H1 (cell line): ENCODE results near the gene CSF2RB. TPM values are rescaled to one million over a fixed set of nuclear protein-coding genes. Genes with fewer than 3 reads are reported as not detected.

ENCODE experiments used
- CTCF ChIA-PET: fragments of 300-600 bp; sonication (Branson Sonifier 250); formaldehyde crosslinking; loops from one replicate; lab custom pipeline; 2021; ENCODE audit not compliant: partially characterized antibody; lab: Charles Lee
- POLR2A ChIA-PET: fragments of 300-600 bp; sonication (Branson Sonifier 250); formaldehyde crosslinking; loops from one replicate; lab custom pipeline; 2021; ENCODE audit warnings: inconsistent platforms; ENCODE audit not compliant: partially characterized antibody; lab: Charles Lee
- DNase-seq, 2 experiments: peaks; one replicate each; pipeline versions ENCODE4 v3.0.0 to v3.0.0-alpha.2; 2010 to 2022; ENCODE audit warnings: low spot score in 2 of 2, low read depth in 1 of 2, mixed read lengths in 1 of 2
- FAIRE-seq: peaks from 2 replicates; lab custom pipeline; 2011; peaks lifted over from hg19 to GRCh38; lab: Jason Lieb, UNC
- H2AFZ ChIP-seq: 2 replicates; pipeline ENCODE4 v1.8.1; 2012; ENCODE audit warnings: low read length, inconsistent platforms
- H2AK5ac ChIP-seq: 2 replicates; pipeline ENCODE4 v1.6.1; 2013; ENCODE audit warnings: low read depth, low read length
- H2BK120ac ChIP-seq: replicated peaks from 2 replicates; pipeline ENCODE3; 2013; ENCODE audit warnings: low read depth, low read length, inconsistent platforms
- H2BK12ac ChIP-seq: 2 replicates; pipeline ENCODE4 v1.6.1; 2013; ENCODE audit warnings: low read depth, low read length
- H2BK15ac ChIP-seq: 2 replicates; pipeline ENCODE4 v1.6.1; 2013; ENCODE audit warnings: low read length
- H2BK20ac ChIP-seq: 2 replicates; pipeline ENCODE4 v1.6.1; 2013; ENCODE audit warnings: low read length
- H2BK5ac ChIP-seq: 2 replicates; pipeline ENCODE4 v1.6.1; 2013; ENCODE audit warnings: low read depth, low read length
- H3K14ac ChIP-seq: 2 replicates; pipeline ENCODE4 v1.6.1; 2013; ENCODE audit warnings: inconsistent platforms; ENCODE audit not compliant: insufficient read length
- H3K18ac ChIP-seq: 2 replicates; pipeline ENCODE4 v1.6.1; 2013; ENCODE audit warnings: low read length; ENCODE audit errors: extremely low read depth
- H3K23ac ChIP-seq: 2 replicates; pipeline ENCODE4 v1.6.1; 2013; ENCODE audit warnings: inconsistent platforms; ENCODE audit not compliant: insufficient read length
- H3K23me2 ChIP-seq: 2 replicates; pipeline ENCODE4 v1.6.1; 2013; ENCODE audit warnings: low read depth, low read length
- H3K27ac ChIP-seq: 2 replicates; pipeline ENCODE4 v1.6.1; 2011; ENCODE audit warnings: low read depth, low read length, inconsistent platforms
- H3K27me3 ChIP-seq, 4 experiments: replicated peaks in 1 of 4; 1 replicate in 1 of 4; 2 replicates in 3 of 4; pipeline versions ENCODE4 v1.6.1 to v1.8.1; 2011 to 2013; ENCODE audit warnings: low read length in 3 of 4, mild to moderate bottlenecking in 3 of 4, inconsistent platforms in 2 of 4, mixed read lengths in 2 of 4, moderate library complexity in 1 of 4; ENCODE audit not compliant: control insufficient read depth in 3 of 4, insufficient read depth in 3 of 4; ENCODE audit errors: extremely low read depth in 1 of 4
- H3K36me3 ChIP-seq, 4 experiments: 2 replicates each; pipeline versions ENCODE4 v1.6.1 to v1.8.1; 2011 to 2013; ENCODE audit warnings: mild to moderate bottlenecking in 4 of 4, low read length in 3 of 4, moderate library complexity in 2 of 4, control low read depth in 1 of 4, inconsistent platforms in 1 of 4; ENCODE audit not compliant: insufficient read depth in 4 of 4, control insufficient read depth in 2 of 4
- H3K4ac ChIP-seq: replicated peaks from 2 replicates; pipeline ENCODE3; 2013; ENCODE audit warnings: low read length, low read depth, mixed read lengths, inconsistent platforms; ENCODE audit not compliant: insufficient read length
- H3K4me1 ChIP-seq, 4 experiments: replicated peaks in 1 of 4; 1 replicate in 1 of 4; 2 replicates in 3 of 4; pipeline versions ENCODE4 v1.6.1 to v1.8.1; 2011 to 2013; ENCODE audit warnings: low read length in 3 of 4, inconsistent platforms in 2 of 4, mixed read lengths in 1 of 4; ENCODE audit not compliant: insufficient read depth in 4 of 4, control insufficient read depth in 3 of 4
- H3K4me2 ChIP-seq, 2 experiments: 2 replicates each; pipeline versions ENCODE4 v1.6.1 to v1.8.1; 2011 to 2013; ENCODE audit warnings: low read depth in 2 of 2, low read length in 2 of 2, control low read depth in 1 of 2, inconsistent platforms in 1 of 2, mild to moderate bottlenecking in 1 of 2; ENCODE audit not compliant: insufficient read depth in 1 of 2
- H3K4me3 ChIP-seq, 4 experiments: fragments of 200-600, 300-600 bp in 1 of 4; sonication (generic), shearing (Covaris generic), sonication (Bioruptor Twin) in 1 of 4; 2 replicates each; pipeline versions ENCODE4 v1.5.1 to v1.8.1; 2011 to 2016; ENCODE audit warnings: low read length in 4 of 4, low read depth in 3 of 4, control low read depth in 2 of 4, inconsistent platforms in 2 of 4, mild to moderate bottlenecking in 2 of 4, mixed read lengths in 1 of 4, moderate library complexity in 1 of 4; ENCODE audit not compliant: insufficient read depth in 2 of 4; ENCODE audit errors: extremely low read depth in 1 of 4
- H3K56ac ChIP-seq: replicated peaks from 2 replicates; pipeline ENCODE3; 2013; ENCODE audit warnings: low read depth, mild to moderate bottlenecking, mixed read lengths, low read length, inconsistent platforms; ENCODE audit not compliant: insufficient read length
- H3K79me1 ChIP-seq: 2 replicates; pipeline ENCODE4 v1.6.1; 2013; ENCODE audit warnings: low read depth, low read length, control low read depth
- H3K79me2 ChIP-seq, 2 experiments: 2 replicates each; pipeline versions ENCODE4 v1.6.1 to v1.8.1; 2012 to 2013; ENCODE audit warnings: low read length in 2 of 2, mild to moderate bottlenecking in 2 of 2, inconsistent platforms in 1 of 2; ENCODE audit not compliant: insufficient read depth in 2 of 2, control insufficient read depth in 1 of 2
- H3K9ac ChIP-seq, 4 experiments: replicated peaks in 1 of 4; 1 replicate in 1 of 4; 2 replicates in 3 of 4; pipeline versions ENCODE4 v1.6.1 to v1.8.1; 2011 to 2013; ENCODE audit warnings: low read depth in 3 of 4, low read length in 3 of 4, control low read depth in 2 of 4, mild to moderate bottlenecking in 2 of 4, moderate library complexity in 2 of 4, inconsistent platforms in 1 of 4; ENCODE audit errors: extremely low read depth in 1 of 4
- H3K9me3 ChIP-seq, 2 experiments: 2 replicates each; pipeline versions ENCODE4 v1.6.1 to v1.8.1; 2012 to 2013; ENCODE audit warnings: mild to moderate bottlenecking in 2 of 2, moderate library complexity in 2 of 2, control low read depth in 1 of 2, inconsistent platforms in 1 of 2, low read depth in 1 of 2, low read length in 1 of 2, mixed read lengths in 1 of 2; ENCODE audit not compliant: insufficient read depth in 2 of 2
- H4K20me1 ChIP-seq, 2 experiments: replicated peaks in 1 of 2; 2 replicates each; pipeline versions ENCODE3 to v1.8.1; 2011 to 2013; ENCODE audit warnings: inconsistent platforms in 2 of 2, low read length in 2 of 2, mild to moderate bottlenecking in 1 of 2; ENCODE audit not compliant: insufficient read depth in 2 of 2, control insufficient read depth in 1 of 2
- H4K5ac ChIP-seq: 2 replicates; pipeline ENCODE4 v1.6.1; 2013; ENCODE audit warnings: low read length, low read depth, mixed read lengths, inconsistent platforms; ENCODE audit not compliant: insufficient read length
- H4K8ac ChIP-seq: 2 replicates; pipeline ENCODE4 v1.8.0; 2013; ENCODE audit warnings: mild to moderate bottlenecking, moderate library complexity, low read length, inconsistent platforms; ENCODE audit not compliant: insufficient read depth; ENCODE audit errors: extremely low read depth
- H4K91ac ChIP-seq: replicated peaks from 2 replicates; pipeline ENCODE3; 2013; ENCODE audit warnings: low read length, mixed read lengths, inconsistent platforms; ENCODE audit not compliant: insufficient read length
- ASH2L ChIP-seq: fragments of 200-600, 300-600 bp; sonication (generic); IDR thresholded peaks from one replicate; pipeline ENCODE4 v1.7.1; 2017; ENCODE audit warnings: low read length
- CEBPB ChIP-seq: IDR thresholded peaks from 2 replicates; pipeline ENCODE4 v1.6.1; 2012; ENCODE audit warnings: low read depth, low read length
- HDAC2 ChIP-seq, 2 experiments: fragments of 300-600 bp in 1 of 2; sonication (generic) in 1 of 2; IDR thresholded peaks; 2 replicates each; pipeline ENCODE4 v1.6.1; 2011 to 2012; ENCODE audit warnings: low read depth in 2 of 2, low read length in 2 of 2, mild to moderate bottlenecking in 2 of 2, moderate library complexity in 2 of 2, borderline replicate concordance in 1 of 2, inconsistent platforms in 1 of 2
- KDM1A ChIP-seq: fragments of 200-600, 300-600 bp; sonication (generic); IDR thresholded peaks from 2 replicates; pipeline ENCODE4 v1.7.1; 2016; ENCODE audit warnings: mild to moderate bottlenecking, low read length, borderline replicate concordance
- MAFK ChIP-seq: IDR thresholded peaks from 2 replicates; pipeline ENCODE4 v1.6.1; 2012; ENCODE audit warnings: low read depth, mild to moderate bottlenecking, improper control_type of control experiment, low read length
- POLR2AphosphoS5 ChIP-seq: IDR thresholded peaks from 2 replicates; pipeline ENCODE4 v1.6.1; 2011; ENCODE audit warnings: low read depth, low read length
- TEAD4 ChIP-seq: IDR thresholded peaks from 2 replicates; pipeline ENCODE4 v1.6.1; 2012; ENCODE audit warnings: low read depth, low read length, inconsistent platforms, mixed read lengths
- YY1 ChIP-seq: IDR thresholded peaks from 2 replicates; pipeline ENCODE4 v1.6.1; 2011; ENCODE audit warnings: low read depth, mild to moderate bottlenecking, low read length
- WGBS, 2 experiments: shearing (Covaris generic) in 1 of 2; methylation state at CpG; one replicate each; pipeline versions ENCODE4 v1.1.6 to v1.1.7; 2013 to 2015; ENCODE audit warnings: low lambda C conversion rate in 2 of 2, mixed read lengths in 2 of 2, inconsistent platforms in 1 of 2, low coverage in 1 of 2, missing lambda C conversion rate in 1 of 2; ENCODE audit not compliant: insufficient replicate concordance in 2 of 2, insufficient coverage in 1 of 2, insufficient read length in 1 of 2; ENCODE audit errors: extremely low coverage in 1 of 2, missing lambda C conversion rate in 1 of 2; 5-methylcytosine and 5-hydroxymethylcytosine counted together
- polyA plus RNA-seq, 7 experiments: library from polyadenylated mRNA; depleted of rRNA in 3 of 7; stranded (reverse) in 5 of 7; unstranded in 2 of 7; fragments of >200 nt in 5 of 7; fragments of 200-250 nt in 2 of 7; gene quantifications; 1 replicate in 5 of 7; 2 replicates in 1 of 7; 4 replicates in 1 of 7; pipeline versions ENCODE4 v1.2.1 to v1.2.3, GENCODE V29; 2011 to 2013; ENCODE audit warnings: missing spikeins in 2 of 7, mixed read lengths in 2 of 7
- total RNA-seq: library from RNA; stranded (reverse); fragmentation: NEBNext Ultra II Directional; extraction: Animal tissue kit (Norgen Biotek cat#: 25700); gene quantifications from 2 replicates; pipeline ENCODE4 v1.2.1, GENCODE V29; 2021
- TF ChIP-seq, protein P1 (sequence below): IDR thresholded peaks from 2 replicates; pipeline ENCODE4 v1.6.1; 2012; ENCODE audit warnings: inconsistent platforms
- TF ChIP-seq, protein P2 (sequence below), 3 experiments: IDR thresholded peaks; 1 replicate in 2 of 3; 2 replicates in 1 of 3; pipeline versions ENCODE4 v1.5.1 to v1.6.1; 2011; ENCODE audit warnings: low read length in 3 of 3, mild to moderate bottlenecking in 3 of 3, inconsistent platforms in 2 of 3, low read depth in 1 of 3, moderate library complexity in 1 of 3; ENCODE audit not compliant: insufficient read depth in 1 of 3; ENCODE audit errors: control extremely low read depth in 1 of 3

Gene CSF2RB
- total and polyA plus RNA-seq, 2 of the 8 experiments (the other 6 are each of a cell fraction or from before 2014, with no cell fraction given) = not detected

DNA sequence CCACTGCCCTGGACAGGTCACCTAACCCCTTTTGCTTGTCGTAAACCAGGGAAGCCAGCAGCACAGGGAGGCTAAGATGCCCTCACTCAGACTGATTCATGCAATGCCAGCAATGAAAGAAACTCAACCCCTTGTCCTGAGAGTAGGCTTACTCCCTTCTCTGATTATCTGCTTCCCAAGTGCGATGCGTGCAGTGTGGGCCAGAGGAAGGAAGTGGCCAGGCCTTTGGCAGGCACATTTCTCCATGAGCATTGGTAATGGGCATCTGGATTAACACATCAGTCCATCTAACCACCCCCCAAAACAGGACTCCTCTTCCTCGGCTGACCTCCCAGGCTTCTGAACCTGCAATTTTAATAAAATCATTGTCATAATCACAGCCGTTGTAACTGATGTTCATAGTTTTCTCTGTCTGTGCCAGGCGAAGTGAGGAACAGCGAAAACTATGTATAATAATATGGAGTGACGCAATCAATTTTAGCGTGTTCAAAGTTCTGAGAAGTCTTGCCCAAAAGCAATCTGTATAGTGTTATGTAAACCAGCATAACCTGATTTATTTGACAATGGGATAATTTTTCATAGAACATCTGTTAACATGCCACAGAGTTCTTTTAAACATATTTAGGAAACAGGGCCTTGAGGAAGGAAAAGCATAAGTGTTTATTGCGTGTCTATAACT, 71.9 kb downstream of the CSF2RB start:
- no peaks in the 10 kb centered on the region for H3K23me2 ChIP-seq
- H3K36me3 ChIP-seq = no peaks in the 10 kb centered on the region
- no peak overlapping the region for H3K4me2 ChIP-seq
- no peak overlapping the region for H4K8ac ChIP-seq
- 92% methylated on average over 10 of the region's 10 CpGs; no CpG with 5 or more reads in 1 of the 2 experiments for WGBS, 2 experiments
- H2AK5ac ChIP-seq = no peak overlapping the region
- DNase-seq = no peak
- no peak overlapping the region for H2BK12ac ChIP-seq
- H3K27me3 ChIP-seq = peaks cover 0 to 3% (median 0%) of the 10 kb centered on the region in 4 experiments; a peak in 2 of 7 replicates
- no peak overlapping the region for H4K91ac ChIP-seq
- H3K4me1 ChIP-seq = no peaks in the 10 kb centered on the region
- no peak overlapping the region for H3K9ac ChIP-seq
- no peak overlapping the region for H2BK120ac ChIP-seq
- H3K4ac ChIP-seq = no peak overlapping the region
- H4K20me1 ChIP-seq = no peaks in the 10 kb centered on the region
- H2BK20ac ChIP-seq = no peak overlapping the region
- no peak overlapping the region for H3K14ac ChIP-seq
- H2BK15ac ChIP-seq = no peak overlapping the region
- no peak overlapping the region for H2AFZ ChIP-seq
- H3K9me3 ChIP-seq = peaks cover 9 to 16% of the 10 kb centered on the region in 2 experiments
- FAIRE-seq = no peak
- H3K18ac ChIP-seq = no peak overlapping the region
- H4K5ac ChIP-seq = no peak overlapping the region
- POLR2A ChIA-PET = interaction anchor here (0.6 kb wide), 1 partner anchor 88 kb away, joined by 3 read pairs; no protein-coding TSS in a partner anchor
- H3K4me3 ChIP-seq = no peak overlapping the region
- no peak overlapping the region for H3K27ac ChIP-seq
- no peak overlapping the region for H3K23ac ChIP-seq
- no peaks in the 10 kb centered on the region for H3K79me2 ChIP-seq
- CTCF ChIA-PET = interaction anchor here (0.9 to 2.3 kb wide), 2 partner anchors 8 to 129 kb away, joined by 3 to 18 read pairs; no protein-coding TSS in a partner anchor
- no peaks in the 10 kb centered on the region for H3K79me1 ChIP-seq
- no peak overlapping the region for H2BK5ac ChIP-seq
- no peak overlapping the region for H3K56ac ChIP-seq
- TF ChIP-seq ASH2L (no peak), HDAC2 (IDR thresholded peaks at IDR 0.05; ENCODE audit: borderline replicate concordance in 1 of 2, low read depth in 2 of 2, low read length in 2 of 2) (no peak), TEAD4 (no peak), YY1 (no peak), KDM1A (no peak), POLR2AphosphoS5 (no peak), CEBPB (no peak), MAFK (no peak)
- TF ChIP-seq, protein P1, sequence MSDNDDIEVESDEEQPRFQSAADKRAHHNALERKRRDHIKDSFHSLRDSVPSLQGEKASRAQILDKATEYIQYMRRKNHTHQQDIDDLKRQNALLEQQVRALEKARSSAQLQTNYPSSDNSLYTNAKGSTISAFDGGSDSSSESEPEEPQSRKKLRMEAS = no peak
- TF ChIP-seq, protein P2, sequence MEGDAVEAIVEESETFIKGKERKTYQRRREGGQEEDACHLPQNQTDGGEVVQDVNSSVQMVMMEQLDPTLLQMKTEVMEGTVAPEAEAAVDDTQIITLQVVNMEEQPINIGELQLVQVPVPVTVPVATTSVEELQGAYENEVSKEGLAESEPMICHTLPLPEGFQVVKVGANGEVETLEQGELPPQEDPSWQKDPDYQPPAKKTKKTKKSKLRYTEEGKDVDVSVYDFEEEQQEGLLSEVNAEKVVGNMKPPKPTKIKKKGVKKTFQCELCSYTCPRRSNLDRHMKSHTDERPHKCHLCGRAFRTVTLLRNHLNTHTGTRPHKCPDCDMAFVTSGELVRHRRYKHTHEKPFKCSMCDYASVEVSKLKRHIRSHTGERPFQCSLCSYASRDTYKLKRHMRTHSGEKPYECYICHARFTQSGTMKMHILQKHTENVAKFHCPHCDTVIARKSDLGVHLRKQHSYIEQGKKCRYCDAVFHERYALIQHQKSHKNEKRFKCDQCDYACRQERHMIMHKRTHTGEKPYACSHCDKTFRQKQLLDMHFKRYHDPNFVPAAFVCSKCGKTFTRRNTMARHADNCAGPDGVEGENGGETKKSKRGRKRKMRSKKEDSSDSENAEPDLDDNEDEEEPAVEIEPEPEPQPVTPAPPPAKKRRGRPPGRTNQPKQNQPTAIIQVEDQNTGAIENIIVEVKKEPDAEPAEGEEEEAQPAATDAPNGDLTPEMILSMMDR (IDR thresholded peaks at IDR 0.05; ENCODE audit: control extremely low read depth in 1 of 3, insufficient read depth in 1 of 3, low read depth in 1 of 3, low read length in 3 of 3) = no peak
